Measurements from ENCODE around the gene ONECUT3. TPM values are rescaled to one million over a fixed set of nuclear protein-coding genes. Genes with fewer than 3 reads are reported as not detected.

ONECUT3 gene
- total RNA-seq, 2 experiments from 2014 or later = not detected

GRCh38 chr19:1736280-1736679, 17.0 kb upstream of the ONECUT3 start:
- ChIA-PET CTCF (ENCODE audit: unreplicated experiment) (no interaction called here), POLR2A (no interaction called here)
- H2AFZ ChIP-seq (ENCODE audit: low read length) = no peak overlapping the region
- TF ChIP-seq, protein P1, sequence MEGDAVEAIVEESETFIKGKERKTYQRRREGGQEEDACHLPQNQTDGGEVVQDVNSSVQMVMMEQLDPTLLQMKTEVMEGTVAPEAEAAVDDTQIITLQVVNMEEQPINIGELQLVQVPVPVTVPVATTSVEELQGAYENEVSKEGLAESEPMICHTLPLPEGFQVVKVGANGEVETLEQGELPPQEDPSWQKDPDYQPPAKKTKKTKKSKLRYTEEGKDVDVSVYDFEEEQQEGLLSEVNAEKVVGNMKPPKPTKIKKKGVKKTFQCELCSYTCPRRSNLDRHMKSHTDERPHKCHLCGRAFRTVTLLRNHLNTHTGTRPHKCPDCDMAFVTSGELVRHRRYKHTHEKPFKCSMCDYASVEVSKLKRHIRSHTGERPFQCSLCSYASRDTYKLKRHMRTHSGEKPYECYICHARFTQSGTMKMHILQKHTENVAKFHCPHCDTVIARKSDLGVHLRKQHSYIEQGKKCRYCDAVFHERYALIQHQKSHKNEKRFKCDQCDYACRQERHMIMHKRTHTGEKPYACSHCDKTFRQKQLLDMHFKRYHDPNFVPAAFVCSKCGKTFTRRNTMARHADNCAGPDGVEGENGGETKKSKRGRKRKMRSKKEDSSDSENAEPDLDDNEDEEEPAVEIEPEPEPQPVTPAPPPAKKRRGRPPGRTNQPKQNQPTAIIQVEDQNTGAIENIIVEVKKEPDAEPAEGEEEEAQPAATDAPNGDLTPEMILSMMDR (conservative IDR thresholded peaks at IDR 0.05; ENCODE audit: low read length) = no peak
- no peak for TF ChIP-seq EZH2phosphoT487 (IDR thresholded peaks at IDR 0.05; ENCODE audit: borderline replicate concordance, low read depth, low read length)
- BruUV-seq (replicated peaks) = no TSS peak
- no peak overlapping the region for H3K4me2 ChIP-seq (ENCODE audit: low read length)
- H3K9me2 ChIP-seq (ENCODE audit: insufficient read depth, low read length) = no peaks in the 10 kb centered on the region
- H3K4me3 ChIP-seq (ENCODE audit: low read depth, low read length, poor library complexity, severe bottlenecking) = no peak overlapping the region
- H3K36me3 ChIP-seq (ENCODE audit: insufficient read depth, low read length) = no peaks in the 10 kb centered on the region
- no peaks in the 10 kb centered on the region for H4K20me1 ChIP-seq (ENCODE audit: insufficient read depth, low read length)
- DNase-seq (ENCODE audit: low spot score) = no peak
- intact Hi-C loops (cut with micrococcal nuclease; ENCODE audit: unreplicated experiment) = no loop called here
- no peaks in the 10 kb centered on the region for H3K79me2 ChIP-seq (ENCODE audit: insufficient read depth, low read depth, low read length)
- no peak overlapping the region for H3K27ac ChIP-seq (ENCODE audit: low read depth, low read length, poor library complexity, severe bottlenecking)
- H3K9me3 ChIP-seq (ENCODE audit: low read length) = no peaks in the 10 kb centered on the region
- no peaks in the 10 kb centered on the region for H3K4me1 ChIP-seq (ENCODE audit: insufficient read depth, low read length, poor library complexity, severe bottlenecking)

- CTCF ChIA-PET (ENCODE audit: unreplicated experiment) = no interaction called here
- no TSS peak for BruUV-seq (replicated peaks)
Observed at GRCh38 chr19:1736927-1737326, 16.4 kb upstream of the ONECUT3 start.

DNA sequence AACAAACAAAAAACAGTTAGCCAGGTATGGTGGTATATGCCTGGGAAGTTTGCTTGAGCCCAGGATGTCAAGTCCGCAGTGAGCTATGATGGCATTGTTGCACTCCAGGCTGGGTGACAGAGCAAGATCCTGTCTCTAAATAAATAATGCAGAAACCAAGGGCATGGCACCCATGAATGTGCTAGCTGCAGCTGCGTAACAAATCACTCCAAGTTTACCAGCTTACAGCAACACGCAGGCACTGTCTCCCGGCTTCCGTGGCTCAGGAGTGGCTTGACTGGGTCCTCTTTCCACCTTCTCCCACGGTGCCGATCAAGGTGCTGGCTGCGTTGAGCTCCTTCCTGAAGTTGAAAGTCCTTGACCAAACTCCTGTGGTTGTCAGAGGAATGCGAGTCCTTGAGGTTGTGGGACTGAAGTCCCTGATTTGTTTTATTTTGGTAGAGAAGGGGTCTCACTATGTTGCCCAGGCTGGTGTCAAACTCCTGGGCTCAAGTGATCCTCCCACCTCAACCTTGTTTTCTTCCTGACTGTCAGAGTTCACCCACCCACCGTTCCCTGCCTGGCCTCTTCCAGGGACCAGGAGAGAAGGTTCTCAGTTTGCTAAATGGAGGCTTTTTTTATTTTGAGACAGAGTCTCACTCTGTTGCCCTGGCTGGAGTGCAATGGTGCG, 13.2 kb upstream of the ONECUT3 start:
- Histone ChIP-seq H3K27ac (ENCODE audit: low read depth, low read length, poor library complexity, severe bottlenecking) (no peak overlapping the region), H3K9me2 (ENCODE audit: insufficient read depth, low read length) (no peaks in the 10 kb centered on the region), H3K4me3 (ENCODE audit: low read depth, low read length, poor library complexity, severe bottlenecking) (no peak overlapping the region), H4K20me1 (ENCODE audit: insufficient read depth, low read length) (no peaks in the 10 kb centered on the region), H2AFZ (ENCODE audit: low read length) (no peak overlapping the region), H3K9me3 (ENCODE audit: low read length) (no peaks in the 10 kb centered on the region), H3K36me3 (ENCODE audit: insufficient read depth, low read length) (no peaks in the 10 kb centered on the region), H3K4me1 (ENCODE audit: insufficient read depth, low read length, poor library complexity, severe bottlenecking) (no peaks in the 10 kb centered on the region), H3K4me2 (ENCODE audit: low read length) (no peak overlapping the region), H3K79me2 (ENCODE audit: insufficient read depth, low read depth, low read length) (no peaks in the 10 kb centered on the region)
- ChIA-PET CTCF (ENCODE audit: unreplicated experiment) (no interaction called here), POLR2A (interaction anchor here (0.6 kb wide), 1 partner anchor 10 kb away, joined by 10 read pairs; no protein-coding TSS in a partner anchor)
- no peak for TF ChIP-seq EZH2phosphoT487 (IDR thresholded peaks at IDR 0.05; ENCODE audit: borderline replicate concordance, low read depth, low read length)
- TF ChIP-seq, protein P1 (conservative IDR thresholded peaks at IDR 0.05; ENCODE audit: low read length) = no peak
- BruUV-seq (replicated peaks) = no TSS peak
- no peak for DNase-seq (ENCODE audit: low spot score)
- intact Hi-C loops (cut with micrococcal nuclease; ENCODE audit: unreplicated experiment) = no loop called here

More at GRCh38 chr19:1736927-1737326, 16.4 kb upstream of the ONECUT3 start:
- no peaks in the 10 kb centered on the region for H3K9me2 ChIP-seq (ENCODE audit: insufficient read depth, low read length)
- no peak overlapping the region for H2AFZ ChIP-seq (ENCODE audit: low read length)
- H3K79me2 ChIP-seq (ENCODE audit: insufficient read depth, low read depth, low read length) = no peaks in the 10 kb centered on the region
- no peak overlapping the region for H3K4me2 ChIP-seq (ENCODE audit: low read length)
- no peaks in the 10 kb centered on the region for H3K9me3 ChIP-seq (ENCODE audit: low read length)
- H4K20me1 ChIP-seq (ENCODE audit: insufficient read depth, low read length) = no peaks in the 10 kb centered on the region
- H3K4me1 ChIP-seq (ENCODE audit: insufficient read depth, low read length, poor library complexity, severe bottlenecking) = no peaks in the 10 kb centered on the region
- TF ChIP-seq, protein P1 (conservative IDR thresholded peaks at IDR 0.05; ENCODE audit: low read length) = no peak
- no peak for TF ChIP-seq EZH2phosphoT487 (IDR thresholded peaks at IDR 0.05; ENCODE audit: borderline replicate concordance, low read depth, low read length)
- no peak overlapping the region for H3K27ac ChIP-seq (ENCODE audit: low read depth, low read length, poor library complexity, severe bottlenecking)
- intact Hi-C loops (cut with micrococcal nuclease; ENCODE audit: unreplicated experiment) = no loop called here
- H3K36me3 ChIP-seq (ENCODE audit: insufficient read depth, low read length) = no peaks in the 10 kb centered on the region
- DNase-seq (ENCODE audit: low spot score) = no peak
- POLR2A ChIA-PET = interaction anchor here (0.7 kb wide), 1 partner anchor 17 kb away, joined by 4 read pairs; no protein-coding TSS in a partner anchor
- no peak overlapping the region for H3K4me3 ChIP-seq (ENCODE audit: low read depth, low read length, poor library complexity, severe bottlenecking)

Measured in OCI-LY7 (cell line).